Common myeloid progenitor, CD34-positive (primary cell): Measurements from ENCODE around the gene VGLL4.

Experiments
- CTCF ChIA-PET: fragments of 350-600 bp; sonication (Branson Sonifier 250); formaldehyde crosslinking; loops from one replicate; lab custom pipeline; 2021; ENCODE audit warnings: antibody characterized with exemption; lab: Charles Lee
- POLR2A ChIA-PET: fragments of 350-600 bp; sonication (Branson Sonifier 250); formaldehyde crosslinking; loops from one replicate; lab custom pipeline; 2021; ENCODE audit warnings: antibody characterized with exemption; lab: Charles Lee
- DNase-seq, 3 donors: peaks; one replicate each; pipeline versions ENCODE4 v3.0.0 to v3.0.0-alpha.2; 2013
- H3K27ac ChIP-seq, 2 experiments: 1 replicate in 1 of 2; 2 replicates in 1 of 2; pipeline ENCODE4 v1.7.0; 2013; ENCODE audit warnings: inconsistent platforms in 2 of 2, low read length in 2 of 2, mild to moderate bottlenecking in 2 of 2, low read depth in 1 of 2, moderate library complexity in 1 of 2; ENCODE audit not compliant: severe bottlenecking in 2 of 2, insufficient read depth in 1 of 2, poor library complexity in 1 of 2
- H3K27me3 ChIP-seq, 5 experiments: replicated peaks in 2 of 5; 1 replicate in 3 of 5; 2 replicates in 2 of 5; pipeline versions ENCODE4 v1.6.1 to v1.7.0; 2013; ENCODE audit warnings: low read length in 4 of 5, mild to moderate bottlenecking in 2 of 5, moderate library complexity in 2 of 5, inconsistent platforms in 1 of 5; ENCODE audit not compliant: insufficient read depth in 5 of 5, control insufficient read depth in 4 of 5
- H3K36me3 ChIP-seq, 4 experiments: 1 replicate in 2 of 4; 2 replicates in 2 of 4; pipeline versions ENCODE4 v1.6.1 to v1.7.0; 2013; ENCODE audit warnings: low read length in 3 of 4, control low read depth in 1 of 4, mild to moderate bottlenecking in 1 of 4; ENCODE audit not compliant: control insufficient read depth in 4 of 4, insufficient read depth in 4 of 4
- H3K4me1 ChIP-seq, 4 experiments: 1 replicate in 3 of 4; 2 replicates in 1 of 4; pipeline versions ENCODE4 v1.6.1 to v1.7.1; 2013; ENCODE audit warnings: low read length in 3 of 4, mild to moderate bottlenecking in 3 of 4, control low read depth in 1 of 4, inconsistent platforms in 1 of 4, moderate library complexity in 1 of 4; ENCODE audit not compliant: control insufficient read depth in 4 of 4, insufficient read depth in 4 of 4; ENCODE audit errors: control extremely low read depth in 1 of 4
- H3K4me3 ChIP-seq, 7 experiments: 1 replicate in 4 of 7; 2 replicates in 3 of 7; pipeline versions ENCODE4 v1.5.1 to v1.7.0; 2013; ENCODE audit warnings: mild to moderate bottlenecking in 7 of 7, low read length in 6 of 7, moderate library complexity in 6 of 7, inconsistent platforms in 2 of 7, low read depth in 2 of 7, control low read depth in 1 of 7; ENCODE audit not compliant: insufficient read depth in 4 of 7, control insufficient read depth in 1 of 7; ENCODE audit errors: extremely low read depth in 1 of 7
- H3K9me3 ChIP-seq, 5 experiments: 1 replicate in 4 of 5; 2 replicates in 1 of 5; pipeline versions ENCODE4 v1.6.1 to v1.7.1; 2013; ENCODE audit warnings: low read length in 4 of 5, mild to moderate bottlenecking in 2 of 5, inconsistent platforms in 1 of 5, low read depth in 1 of 5, moderate library complexity in 1 of 5; ENCODE audit not compliant: control insufficient read depth in 4 of 5, insufficient read depth in 2 of 5; ENCODE audit errors: control extremely low read depth in 1 of 5
- whole genome bisulfite sequencing: methylation state at CpG from one replicate; pipeline ENCODE4 v1.1.5; 2013; ENCODE audit not compliant: insufficient coverage; 5-methylcytosine and 5-hydroxymethylcytosine counted together

The VGLL4 gene

GRCh38 chr3:11632966-11633365, 10.7 kb downstream of the VGLL4 start:
- DNase-seq, result no peak
- H3K36me3 ChIP-seq, result peaks cover 0 to 6% (median under 1%) of the 10 kb centered on the region in 4 experiments
- peaks cover 3 to 11% (median 8%) of the 10 kb centered on the region in 4 experiments for H3K4me1 ChIP-seq
- ChIA-PET CTCF (no interaction called here), POLR2A (no interaction called here)
- no peak overlapping the region for H3K27ac ChIP-seq
- H3K4me3 ChIP-seq, result no peak overlapping the region
- H3K27me3 ChIP-seq, result no peaks in the 10 kb centered on the region
- no peaks in the 10 kb centered on the region for H3K9me3 ChIP-seq
- 100% methylated on average over 2 of the region's 3 CpGs for WGBS

- POLR2A ChIA-PET, result no interaction called here
- H3K36me3 ChIP-seq, result peaks cover 0 to 6% (median under 1%) of the 10 kb centered on the region in 4 experiments
- CTCF ChIA-PET, result no interaction called here
- H3K27me3 ChIP-seq, result no peaks in the 10 kb centered on the region
- no peak overlapping the region for H3K4me3 ChIP-seq
- H3K9me3 ChIP-seq, result no peaks in the 10 kb centered on the region
- no peak overlapping the region for H3K27ac ChIP-seq
- DNase-seq, result no peak
- 78% methylated on average over 2 of the region's 2 CpGs for WGBS
- peaks cover 3 to 11% (median 6%) of the 10 kb centered on the region in 4 experiments for H3K4me1 ChIP-seq
These were observed 11.2 kb downstream of the VGLL4 start for GRCh38 chr3:11632564-11632963.

DNA sequence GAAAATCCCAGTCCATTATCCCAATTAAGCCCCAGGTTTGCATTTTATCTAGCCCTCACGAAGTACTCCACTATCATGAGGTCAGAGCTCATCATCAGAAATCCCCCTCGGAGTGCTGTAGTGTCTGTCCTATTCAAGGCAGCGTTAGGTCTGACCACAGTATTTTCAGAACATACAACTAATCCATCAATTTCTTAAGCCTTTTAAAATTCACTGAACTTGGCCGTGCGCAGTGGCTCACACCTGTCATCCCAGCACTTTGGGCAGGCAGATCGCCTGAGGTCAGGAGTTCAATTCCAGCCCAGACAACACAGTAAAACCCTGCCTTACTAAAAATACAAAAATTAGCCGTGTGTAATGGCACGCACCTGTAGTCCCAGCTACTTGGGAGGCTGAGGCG, 11.9 kb downstream of the VGLL4 start:
- no peak overlapping the region for H3K27ac ChIP-seq
- H3K27me3 ChIP-seq, result no peaks in the 10 kb centered on the region
- peaks cover 0 to 6% (median under 1%) of the 10 kb centered on the region in 4 experiments for H3K36me3 ChIP-seq
- ChIA-PET CTCF (interaction anchor here (0.8 kb wide), 1 partner anchor 12 kb away, joined by 3 read pairs; the partner anchor contains the start of gene VGLL4), POLR2A (no interaction called here)
- DNase-seq, result no peak
- H3K4me1 ChIP-seq, result peaks cover 3 to 11% (median 6%) of the 10 kb centered on the region in 4 experiments
- no peak overlapping the region for H3K4me3 ChIP-seq
- 81% methylated on average over 7 of the region's 9 CpGs for WGBS
- no peaks in the 10 kb centered on the region for H3K9me3 ChIP-seq

DNA sequence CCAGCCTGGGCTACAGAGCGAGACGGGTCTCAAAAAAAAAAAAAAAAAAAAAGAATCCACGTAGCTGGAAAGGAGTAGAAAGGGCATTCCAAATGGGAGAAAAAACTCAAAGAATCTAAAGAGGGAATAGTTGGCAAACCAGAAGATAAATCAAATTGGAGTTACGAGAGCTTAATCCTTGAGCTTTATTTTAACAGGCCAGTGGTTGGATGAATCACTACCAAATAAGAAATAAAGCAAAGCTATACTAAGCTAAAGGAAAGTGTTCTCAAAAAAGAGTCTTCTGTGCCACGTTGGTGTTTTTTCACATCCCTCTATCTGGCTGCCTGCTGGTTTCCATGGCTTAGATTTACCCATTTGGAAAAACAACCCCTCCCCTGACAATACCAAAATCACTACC, 14.0 kb downstream of the VGLL4 start:
- CTCF ChIA-PET, result interaction anchor here (1.2 kb wide), 1 partner anchor 11 kb away, joined by 3 read pairs; no protein-coding TSS in a partner anchor
- H3K4me1 ChIP-seq, result peaks cover 3 to 10% (median 6%) of the 10 kb centered on the region in 4 experiments
- POLR2A ChIA-PET, result no interaction called here

DNA sequence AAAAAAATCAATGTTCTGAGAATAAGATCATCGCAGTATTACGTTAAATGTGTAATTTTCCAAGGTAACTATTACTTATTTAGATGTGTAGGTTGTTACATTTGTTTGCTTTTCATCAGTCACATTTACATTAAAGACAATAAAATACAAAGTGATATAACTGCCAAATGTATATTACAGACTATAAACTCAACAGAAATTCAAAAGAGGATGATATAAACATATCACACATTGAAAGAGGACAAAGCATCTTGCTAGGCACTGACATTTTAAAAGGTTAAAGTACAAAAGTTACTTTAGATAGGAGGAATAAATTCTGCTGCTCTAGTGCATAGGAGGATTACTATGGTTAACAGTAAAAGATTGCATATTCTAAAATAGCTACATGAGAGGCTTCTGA, 16.1 kb downstream of the VGLL4 start:
- Histone ChIP-seq H3K9me3 (no peaks in the 10 kb centered on the region), H3K36me3 (peaks cover 0 to 14% (median 5%) of the 10 kb centered on the region in 4 experiments), H3K27me3 (no peaks in the 10 kb centered on the region), H3K27ac (no peak overlapping the region), H3K4me1 (no peaks in the 10 kb centered on the region), H3K4me3 (no peak overlapping the region)
- no peak for DNase-seq
- CTCF ChIA-PET, result interaction anchor here (0.7 kb wide), 1 partner anchor 51 kb away, joined by 3 read pairs; no protein-coding TSS in a partner anchor
- POLR2A ChIA-PET, result no interaction called here
- no CpG with 5 or more reads among the region's 2 CpGs for WGBS

More for the DNA sequence above, 14.0 kb downstream of the VGLL4 start:
- Histone ChIP-seq H3K36me3 (peaks cover 0 to 10% (median 4%) of the 10 kb centered on the region in 4 experiments), H3K27me3 (no peaks in the 10 kb centered on the region), H3K4me3 (no peak overlapping the region), H3K9me3 (no peaks in the 10 kb centered on the region), H3K27ac (no peak overlapping the region)
- no peak for DNase-seq
- 67% methylated on average over 3 of the region's 5 CpGs for WGBS

GRCh38 chr3:11626084-11626463, 17.6 kb downstream of the VGLL4 start:
- WGBS, result no CpG with 5 or more reads among the region's 2 CpGs
- H3K36me3 ChIP-seq, result peaks cover 0 to 11% (median 5%) of the 10 kb centered on the region in 4 experiments
- POLR2A ChIA-PET, result no interaction called here
- DNase-seq, result no peak
- CTCF ChIA-PET, result interaction anchor here (0.8 to 2.1 kb wide), 3 partner anchors 9 to 13 kb away, joined by 3 to 7 read pairs (median 6); no protein-coding TSS in a partner anchor
- no peak overlapping the region for H3K4me3 ChIP-seq
- H3K27ac ChIP-seq, result no peak overlapping the region
- H3K27me3 ChIP-seq, result no peaks in the 10 kb centered on the region
- H3K9me3 ChIP-seq, result no peaks in the 10 kb centered on the region
- H3K4me1 ChIP-seq, result no peaks in the 10 kb centered on the region

GRCh38 chr3:11625376-11626083, 18.2 kb downstream of the VGLL4 start:
- no peaks in the 10 kb centered on the region for H3K27me3 ChIP-seq
- POLR2A ChIA-PET, result no interaction called here
- DNase-seq, result no peak
- no peak overlapping the region for H3K4me3 ChIP-seq
- no peaks in the 10 kb centered on the region for H3K9me3 ChIP-seq
- CTCF ChIA-PET, result interaction anchor here (0.8 to 2.1 kb wide), 3 partner anchors 10 to 13 kb away, joined by 3 to 7 read pairs (median 6); no protein-coding TSS in a partner anchor
- no peak overlapping the region for H3K27ac ChIP-seq
- peaks cover 0 to 8% (median 4%) of the 10 kb centered on the region in 4 experiments for H3K36me3 ChIP-seq
- H3K4me1 ChIP-seq, result no peaks in the 10 kb centered on the region
- no CpG with 5 or more reads among the region's 5 CpGs for WGBS
